GM18505 (cell line): ENCODE data around the gene ABCC8.

ENCODE experiments used
- ATAC-seq: cut with Tn5 transposase; IDR thresholded peaks from one replicate; pipeline ENCODE4 v1.9.1; 2021; ENCODE audit not compliant: unreplicated experiment
- POLR2A ChIP-seq: IDR thresholded peaks from 4 replicates; pipeline ENCODE4 v1.6.1; 2011; ENCODE audit warnings: borderline replicate concordance; ENCODE audit not compliant: insufficient read depth, insufficient read length; ENCODE audit errors: extremely low read depth

The ABCC8 gene

GRCh38 chr11:17421781-17422180, 54.9 kb downstream of the ABCC8 start:
- no peak for TF ChIP-seq POLR2A

GRCh38 chr11:17418444-17419081, 58.1 kb downstream of the ABCC8 start:
- no peak for TF ChIP-seq POLR2A
- no peak for ATAC-seq

More at GRCh38 chr11:17421781-17422180, 54.9 kb downstream of the ABCC8 start:
- no peak for ATAC-seq

- ATAC-seq = no peak
- TF ChIP-seq POLR2A = no peak
These were observed 60.2 kb downstream of the ABCC8 start for GRCh38 chr11:17416492-17416891.

GRCh38 chr11:17415523-17416104, 61.0 kb downstream of the ABCC8 start:
- no peak for ATAC-seq
- no peak for TF ChIP-seq POLR2A

GRCh38 chr11:17414992-17415391, 61.7 kb downstream of the ABCC8 start:
- no peak for TF ChIP-seq POLR2A

GRCh38 chr11:17414317-17414737, 62.3 kb downstream of the ABCC8 start:
- ATAC-seq = no peak
- TF ChIP-seq POLR2A = no peak

More at GRCh38 chr11:17414992-17415391, 61.7 kb downstream of the ABCC8 start:
- no peak for ATAC-seq

GRCh38 chr11:17413414-17414316, 63.0 kb downstream of the ABCC8 start:
- TF ChIP-seq POLR2A = no peak
- no peak for ATAC-seq

- no peak for TF ChIP-seq POLR2A
- no peak for ATAC-seq
These were observed 64.0 kb downstream of the ABCC8 start for GRCh38 chr11:17412488-17413180.

GRCh38 chr11:17411418-17411817, 65.2 kb downstream of the ABCC8 start:
- TF ChIP-seq POLR2A = no peak
- ATAC-seq = no peak

- ATAC-seq = no peak
- no peak for TF ChIP-seq POLR2A
These were observed 65.9 kb downstream of the ABCC8 start for GRCh38 chr11:17410606-17411379.

GRCh38 chr11:17408641-17409040, 68.0 kb downstream of the ABCC8 start:
- no peak for ATAC-seq
- TF ChIP-seq POLR2A = no peak

- no peak for ATAC-seq
- TF ChIP-seq POLR2A = no peak
These were observed 68.6 kb downstream of the ABCC8 start for GRCh38 chr11:17408026-17408425.
